Frontal cortex (tissue), 4 donors: Measurements from ENCODE around the gene EPS8. TPM values are rescaled to one million over a fixed set of nuclear protein-coding genes. Genes with fewer than 3 reads are reported as not detected.
"Not testable (repeated sequence)": the region's sequence is repeated elsewhere in the genome, so short reads cannot be mapped to it uniquely, and the experiment has no call there.

Experiments
- DNase-seq, 2 donors: peaks; one replicate each; pipeline ENCODE4 v3.0.0; 2012; ENCODE audit warnings: low spot score in 2 of 2
- FAIRE-seq: peaks from 2 replicates; lab custom pipeline; 2012; peaks lifted over from hg19 to GRCh38; lab: Jason Lieb, UNC
- total RNA-seq: library from RNA; depleted of rRNA; stranded (reverse); fragments of >200 nt; gene quantifications from one replicate; pipeline ENCODE4 v1.2.3, GENCODE V29; 2014
- donor health status: control.
- donor health status: control.
- donor health status: control.

The EPS8 gene
- total RNA-seq, 1 donor from 2014 or later = 82.3 TPM

DNA sequence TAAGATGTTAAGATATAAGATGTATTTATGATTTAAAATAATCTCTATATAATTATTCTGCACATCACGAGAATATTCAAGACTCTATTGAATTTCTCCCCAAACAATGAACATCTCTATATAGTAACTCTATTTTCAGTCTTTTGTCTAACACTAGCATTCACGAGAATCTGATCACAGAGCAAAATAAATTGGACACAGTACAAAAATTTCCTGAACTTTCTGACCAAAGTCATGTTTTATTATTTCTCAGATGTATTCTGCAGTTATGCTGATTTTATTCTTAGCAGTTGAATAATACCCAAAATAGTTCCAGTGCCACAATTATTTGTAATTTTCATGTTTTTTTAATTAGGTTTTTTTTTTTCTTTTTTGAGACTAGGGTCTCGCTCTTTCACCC lies 19.6 kb downstream of the EPS8 start:
- no peak for FAIRE-seq

DNA sequence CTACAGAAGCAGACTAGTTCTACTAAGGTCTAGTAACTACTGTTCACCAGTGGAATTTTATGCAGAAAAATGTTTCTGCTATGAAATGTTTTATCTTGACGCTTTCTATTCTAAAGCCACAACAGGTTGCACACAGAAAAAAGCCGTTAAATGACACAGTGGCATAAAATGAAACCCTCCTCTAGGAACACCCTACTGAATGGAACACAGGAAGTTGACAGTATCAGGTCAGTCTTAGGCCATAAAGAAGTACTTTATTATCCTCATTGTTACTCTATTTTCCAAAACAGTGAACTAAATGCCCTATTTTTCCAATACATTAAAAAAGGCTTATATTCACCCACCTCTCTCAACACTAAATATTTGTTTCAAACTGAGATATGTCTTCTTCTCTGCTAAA lies 21.9 kb downstream of the EPS8 start:
- FAIRE-seq (no peak), DNase-seq (no peak)

More for the DNA sequence above, 19.6 kb downstream of the EPS8 start:
- DNase-seq = no peak

DNA sequence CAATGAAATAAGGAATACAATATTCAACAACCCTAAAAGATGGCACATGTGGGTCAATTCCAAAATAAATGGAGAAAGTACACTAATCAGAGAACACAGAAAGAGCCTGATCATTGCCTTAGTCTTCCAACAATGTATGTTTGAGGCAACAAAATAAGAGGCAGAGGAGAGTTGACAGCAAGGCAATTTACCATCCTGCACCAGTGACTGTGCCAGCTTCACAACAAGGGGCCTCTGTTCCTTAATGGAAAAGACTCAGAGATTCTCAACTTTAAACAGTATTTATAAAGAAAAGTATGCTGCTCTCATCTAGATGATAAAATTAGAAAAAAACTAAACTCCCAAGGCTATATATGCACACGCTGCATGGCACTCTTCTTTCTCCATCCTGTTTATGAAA lies 25.9 kb downstream of the EPS8 start:
- FAIRE-seq = no peak

DNA sequence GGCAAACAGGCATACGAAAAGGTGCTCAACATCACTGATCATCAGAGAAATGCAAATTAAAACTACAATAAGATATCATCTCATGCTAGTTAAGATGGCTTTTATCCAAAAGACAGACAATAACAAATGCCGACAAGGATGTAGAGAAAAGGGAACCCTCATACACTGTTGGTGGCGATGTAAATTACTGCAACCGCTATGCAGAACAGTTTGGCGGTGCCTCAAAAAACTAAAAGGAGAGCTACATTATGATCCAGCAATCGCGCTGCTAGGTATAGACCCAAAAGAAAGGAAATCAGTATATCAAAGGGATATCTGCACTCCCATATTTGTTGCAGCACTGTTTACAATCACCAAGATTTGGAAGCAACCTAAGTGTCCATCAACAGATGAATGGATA lies 27.0 kb downstream of the EPS8 start:
- not testable (repeated sequence) for FAIRE-seq, DNase-seq

More for the DNA sequence above, 25.9 kb downstream of the EPS8 start:
- no peak for DNase-seq

DNA sequence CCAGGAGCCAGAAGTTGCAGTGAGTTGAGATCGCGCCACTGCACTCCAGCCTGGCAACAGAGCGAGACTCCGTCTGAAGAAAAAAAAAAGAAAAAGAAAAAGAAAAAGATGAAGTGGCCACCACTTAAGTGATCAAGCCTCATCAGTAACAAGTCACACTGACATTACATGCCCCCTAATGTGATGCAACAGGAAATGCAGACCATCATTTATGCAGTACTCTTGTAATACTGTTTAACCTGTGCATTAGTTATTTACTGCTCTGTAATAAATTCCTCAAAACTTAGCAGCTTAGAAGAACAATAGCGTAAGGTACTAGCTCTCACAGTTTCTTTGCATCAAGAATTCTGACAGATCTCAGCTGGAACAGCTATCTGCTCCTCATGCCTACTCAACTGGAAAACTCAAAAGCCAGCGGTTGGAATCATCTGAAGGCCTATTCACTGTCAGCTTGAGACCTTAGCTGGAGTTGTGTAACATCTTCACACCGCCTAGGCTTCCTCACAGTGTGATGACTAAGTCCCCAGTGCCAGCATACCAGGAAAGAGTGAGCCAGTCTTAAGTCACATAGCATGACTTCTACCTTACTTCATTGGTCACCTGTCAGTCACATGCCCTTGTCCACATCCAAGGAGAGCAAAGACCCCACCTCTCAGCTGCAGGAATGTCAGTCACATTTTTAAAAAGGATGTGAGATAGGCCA lies 31.5 kb downstream of the EPS8 start:
- DNase-seq (no peak), FAIRE-seq (no peak)

DNA sequence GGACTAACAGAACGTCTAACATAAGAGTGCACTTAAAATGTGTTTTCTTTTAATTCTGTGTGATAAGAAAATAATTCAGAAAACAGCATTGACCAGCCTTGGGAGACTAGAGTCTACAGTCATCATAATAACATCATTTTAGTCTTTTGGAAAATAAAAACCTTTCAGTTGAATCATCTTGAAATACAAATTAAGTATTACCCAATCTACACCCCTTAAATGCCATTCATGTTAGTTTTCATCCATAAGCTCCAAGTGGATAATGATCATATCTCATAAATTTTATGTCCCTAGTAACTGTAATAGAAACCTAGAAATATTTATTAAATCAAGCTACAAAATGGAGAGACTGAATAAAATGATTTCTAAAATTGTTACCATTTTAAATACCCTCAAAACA lies 32.4 kb downstream of the EPS8 start:
- DNase-seq = no peak
- FAIRE-seq = no peak

DNA sequence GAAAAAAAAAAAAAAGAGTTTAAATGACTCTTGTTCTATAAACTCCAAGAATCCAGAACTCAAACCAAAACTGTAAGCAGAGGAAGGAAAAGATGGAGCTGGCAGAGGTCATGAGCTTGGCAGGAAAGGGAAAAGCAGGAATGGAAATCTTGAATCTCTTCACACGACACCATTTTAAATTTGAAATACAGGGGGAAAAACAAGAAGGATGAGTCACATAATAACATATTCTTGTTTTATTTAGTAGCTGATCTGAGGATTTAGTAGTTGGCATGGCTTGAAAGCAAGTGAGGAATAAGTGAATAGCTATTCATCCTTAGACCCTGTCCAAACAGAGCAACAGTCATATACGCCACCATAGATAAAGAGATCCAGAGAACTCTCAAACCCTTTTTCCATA lies 35.0 kb downstream of the EPS8 start:
- DNase-seq (no peak), FAIRE-seq (no peak)

DNA sequence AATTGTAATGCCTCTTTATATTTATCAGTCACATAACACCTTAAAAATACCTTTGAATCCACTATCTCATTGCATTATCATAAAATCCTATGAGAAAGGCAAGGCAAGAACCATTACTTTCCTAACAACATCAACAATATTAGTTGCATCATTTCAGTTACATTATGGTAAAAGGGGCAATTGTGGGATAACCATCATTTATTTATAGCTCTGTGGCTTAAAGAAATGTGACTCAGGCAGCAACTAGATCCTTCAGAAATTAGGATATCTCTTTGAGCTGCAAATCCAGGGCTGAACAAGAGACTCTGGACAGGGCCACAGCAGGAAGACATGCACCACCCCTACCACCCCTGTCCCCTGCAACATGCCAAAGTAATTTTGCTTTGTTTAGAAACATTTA lies 36.4 kb downstream of the EPS8 start:
- DNase-seq = no peak
- no peak for FAIRE-seq

DNA sequence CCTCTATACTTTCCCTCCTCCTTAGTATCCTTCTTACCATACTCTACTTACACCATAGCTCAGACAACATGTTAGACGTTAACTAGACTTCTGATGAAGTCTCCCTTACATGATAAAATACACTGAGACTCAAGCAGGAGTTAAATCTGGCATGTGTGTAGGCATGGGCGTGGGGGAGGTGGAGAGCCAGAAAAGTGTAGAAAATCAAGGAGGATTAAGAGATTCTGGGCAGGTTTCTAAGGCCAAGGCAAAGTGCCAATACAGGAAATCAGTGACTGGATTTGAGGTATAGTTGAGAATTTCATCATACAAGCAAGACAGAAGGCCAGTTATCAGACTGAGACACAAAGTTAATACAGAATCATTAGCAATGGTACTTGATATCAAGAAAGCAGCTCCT lies 37.4 kb downstream of the EPS8 start:
- no peak for DNase-seq
- no peak for FAIRE-seq

DNA sequence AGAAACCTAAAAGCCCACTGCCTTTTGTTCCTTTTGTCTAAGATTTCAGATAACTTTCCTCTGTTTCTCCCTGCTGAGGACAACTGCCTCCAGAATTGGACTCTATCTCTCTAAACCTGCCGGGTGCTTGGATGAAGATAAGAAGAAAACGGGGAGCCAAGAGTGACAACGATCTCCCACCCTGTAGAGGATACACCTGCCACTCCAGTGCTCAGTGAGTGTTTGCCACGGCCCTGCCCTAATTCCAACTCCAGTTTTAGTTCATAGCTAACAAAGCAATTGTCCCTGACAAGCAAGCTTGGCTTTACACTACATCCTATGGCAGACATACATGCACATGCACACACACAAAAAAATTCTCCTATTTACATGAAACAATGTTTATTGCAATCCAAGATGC lies 39.3 kb downstream of the EPS8 start:
- DNase-seq (no peak), FAIRE-seq (no peak)

DNA sequence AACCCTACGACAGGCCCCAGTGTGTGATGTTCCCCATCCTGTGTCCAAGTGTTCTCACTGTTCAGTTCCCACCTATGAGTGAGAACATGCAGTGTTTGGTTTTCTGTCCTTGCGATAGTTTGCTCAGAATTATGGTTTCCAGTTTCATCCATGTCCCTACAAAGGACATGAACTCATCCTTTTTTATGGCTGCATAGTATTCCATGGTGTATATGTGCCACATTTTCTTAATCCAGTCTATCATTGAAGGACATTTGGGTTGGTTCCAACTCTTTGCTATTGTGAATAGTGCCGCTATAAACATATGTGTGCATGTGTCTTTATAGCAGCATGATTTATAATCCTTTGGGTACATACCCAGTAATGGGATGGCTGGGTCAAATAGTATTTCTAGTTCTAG lies 47.3 kb downstream of the EPS8 start:
- FAIRE-seq = not testable (repeated sequence)

DNA sequence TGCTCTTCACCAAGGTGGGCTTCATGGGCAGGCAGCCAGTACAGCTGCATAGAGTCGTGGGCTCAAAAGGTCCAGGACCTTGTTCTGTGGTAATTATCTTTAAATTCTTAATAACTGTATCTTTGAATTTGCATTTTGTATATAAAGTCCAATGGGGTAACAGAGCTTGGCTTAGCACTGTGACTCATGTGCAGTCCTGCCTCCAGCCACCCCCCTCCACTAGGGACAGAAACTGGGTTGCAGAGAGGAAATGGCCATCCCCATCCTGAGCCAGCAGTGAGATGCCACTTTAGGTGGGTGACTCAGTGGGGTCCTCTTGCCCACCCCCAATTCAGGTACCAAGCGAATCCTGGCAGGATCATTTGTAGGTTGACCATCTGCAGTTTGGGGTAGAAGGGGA lies 48.1 kb downstream of the EPS8 start:
- FAIRE-seq = no peak

More for the DNA sequence above, 47.3 kb downstream of the EPS8 start:
- not testable (repeated sequence) for DNase-seq

DNA sequence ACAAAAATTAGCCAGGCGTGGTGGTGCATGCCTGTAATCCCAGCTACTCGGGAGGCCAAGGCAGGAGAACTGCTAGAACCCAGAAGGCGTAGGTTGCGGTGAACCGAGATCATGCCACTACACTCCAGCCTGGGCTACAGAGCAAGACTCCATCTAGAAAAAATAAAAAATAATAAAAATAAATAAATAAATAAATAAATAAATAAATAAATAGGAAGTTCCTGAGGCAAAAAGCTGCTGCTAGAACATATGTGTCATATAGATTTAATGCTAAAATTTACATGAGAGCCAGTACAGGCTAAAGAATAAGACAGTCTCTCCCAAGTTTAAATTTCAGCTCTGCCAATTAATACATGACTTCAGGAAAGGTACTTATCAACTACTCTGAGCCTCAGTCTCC lies 48.8 kb downstream of the EPS8 start:
- FAIRE-seq, DNase-seq: not testable (repeated sequence)

More for the DNA sequence above, 48.1 kb downstream of the EPS8 start:
- no peak for DNase-seq

DNA sequence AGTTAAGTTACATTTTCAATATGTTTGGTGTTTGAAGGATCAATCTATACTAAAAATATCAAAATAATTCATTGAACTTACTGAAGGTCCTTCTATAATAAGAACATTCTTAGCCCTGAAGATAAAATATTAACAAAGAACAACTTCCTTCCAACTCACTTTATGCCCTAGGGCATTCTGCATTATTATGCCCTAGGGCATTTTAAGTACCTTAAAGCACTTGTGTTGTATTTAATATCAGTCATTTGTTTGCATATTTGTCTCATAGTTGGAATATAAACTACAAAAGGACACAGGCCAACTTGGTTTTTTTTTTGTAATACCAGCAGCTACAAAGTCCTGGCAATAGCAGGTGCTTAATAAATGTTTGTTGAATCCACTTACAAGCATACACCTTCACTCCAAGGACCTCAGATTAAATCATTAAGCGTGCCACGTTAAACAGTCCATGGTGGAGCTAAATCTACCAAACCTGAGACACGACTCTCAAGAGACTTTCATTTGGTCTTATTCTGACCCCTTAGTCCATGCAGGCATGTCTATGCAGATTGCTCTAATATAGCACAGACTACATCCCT lies 50.7 kb downstream of the EPS8 start:
- no peak for FAIRE-seq
- DNase-seq = no peak

DNA sequence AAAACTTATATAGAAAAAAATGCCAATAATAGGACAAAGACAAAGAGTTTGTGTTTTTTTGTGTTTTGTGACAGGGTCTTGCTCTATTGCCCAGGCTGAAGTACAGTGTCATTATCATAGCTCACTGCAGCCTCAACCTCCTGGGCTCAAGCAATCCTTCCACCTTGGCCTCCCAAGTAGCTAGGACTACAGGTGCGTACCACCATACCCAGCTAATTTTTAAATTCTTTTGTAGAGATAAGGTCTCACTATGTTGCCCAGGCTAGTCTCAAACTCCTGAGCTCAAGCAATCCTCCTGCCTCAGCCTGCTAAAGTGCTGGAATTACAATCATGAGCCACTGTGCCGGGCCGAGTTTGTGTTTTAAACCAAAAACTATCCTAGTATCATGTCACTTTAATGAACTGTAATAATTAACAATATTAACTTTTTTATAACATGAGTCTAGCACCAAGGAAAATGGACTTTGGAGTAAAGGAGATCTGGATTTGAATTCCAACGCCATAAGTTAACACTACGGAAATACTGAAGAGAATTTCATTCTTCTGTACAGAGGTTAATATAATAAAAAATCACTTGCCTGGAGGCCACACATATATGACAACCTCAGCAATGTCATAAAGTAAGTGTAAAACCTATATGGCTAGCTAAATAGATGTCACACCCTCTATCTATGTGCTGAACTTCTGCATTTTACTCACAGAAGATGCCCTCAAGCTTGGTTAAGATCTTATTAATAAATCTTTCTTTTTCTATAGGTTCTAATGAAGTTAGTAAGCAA lies 53.2 kb downstream of the EPS8 start:
- DNase-seq (no peak), FAIRE-seq (no peak)

DNA sequence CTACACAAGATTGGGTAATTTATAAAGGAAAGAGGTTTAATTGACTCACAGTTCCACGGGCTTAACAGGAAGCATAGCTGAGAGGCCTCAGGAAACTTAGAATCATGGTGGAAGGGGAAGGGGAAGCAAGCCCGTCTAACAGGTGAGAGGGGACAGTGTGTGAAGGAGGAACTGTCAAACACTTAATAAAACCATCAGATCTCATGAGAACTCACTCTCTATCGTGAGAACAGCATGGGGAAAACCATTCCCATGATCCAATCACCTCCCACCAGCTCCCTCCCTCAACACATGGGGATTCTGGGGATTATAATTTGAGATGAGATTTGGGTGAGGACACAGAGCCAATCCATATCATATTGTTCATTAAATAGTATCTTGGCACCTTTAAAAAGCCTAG lies 56.1 kb downstream of the EPS8 start:
- DNase-seq (no peak), FAIRE-seq (no peak)

DNA sequence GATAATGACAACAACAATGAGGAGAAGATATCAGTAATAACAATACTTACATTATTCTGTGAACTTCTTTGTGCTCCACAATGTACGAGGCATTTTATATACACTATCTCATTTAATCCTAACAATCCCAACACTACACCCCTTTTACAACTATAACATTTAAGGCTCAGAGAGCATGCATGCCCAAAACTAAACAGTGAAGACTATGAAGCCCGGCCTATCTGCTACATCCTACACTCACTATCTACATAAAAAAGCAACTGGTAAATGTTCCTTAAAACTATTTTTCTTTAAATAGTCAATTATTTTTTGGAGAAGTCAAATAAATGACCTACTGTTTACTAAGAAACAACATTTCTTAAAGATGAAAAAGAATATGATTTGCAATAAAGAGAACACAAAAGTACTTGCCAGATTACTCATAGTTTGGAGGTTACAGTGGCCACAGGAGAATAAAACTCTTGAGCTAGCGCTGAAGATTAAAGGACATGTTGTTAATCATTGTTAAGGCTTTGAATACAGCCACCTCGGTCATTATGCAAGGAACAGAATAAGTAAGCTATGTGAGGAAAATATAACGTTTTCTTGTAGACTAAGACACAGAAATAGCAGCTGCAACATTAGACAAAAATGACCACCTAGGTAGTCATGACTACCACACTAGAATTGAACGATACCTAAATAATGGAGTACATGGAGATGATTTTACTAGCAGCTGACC lies 56.7 kb downstream of the EPS8 start:
- DNase-seq = no peak
- FAIRE-seq = no peak

DNA sequence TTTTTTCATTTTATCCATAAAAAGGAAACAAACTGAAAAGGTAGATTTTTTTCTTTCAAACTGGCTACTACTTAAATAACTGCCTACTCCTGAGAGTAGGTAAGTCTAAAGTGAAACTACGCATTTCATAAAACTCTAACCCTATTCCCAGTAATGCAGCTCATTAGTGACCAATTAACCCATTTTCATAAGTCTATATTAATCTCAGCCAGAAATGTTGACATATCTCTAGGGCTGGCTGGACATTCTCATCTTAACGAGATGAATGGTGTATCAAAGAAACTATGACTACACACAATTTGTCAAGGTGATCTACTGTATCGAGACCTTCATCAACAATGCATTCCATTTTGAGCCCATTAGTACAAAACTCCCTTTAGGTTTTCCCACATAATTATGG lies 57.2 kb downstream of the EPS8 start:
- DNase-seq (no peak), FAIRE-seq (no peak)

DNA sequence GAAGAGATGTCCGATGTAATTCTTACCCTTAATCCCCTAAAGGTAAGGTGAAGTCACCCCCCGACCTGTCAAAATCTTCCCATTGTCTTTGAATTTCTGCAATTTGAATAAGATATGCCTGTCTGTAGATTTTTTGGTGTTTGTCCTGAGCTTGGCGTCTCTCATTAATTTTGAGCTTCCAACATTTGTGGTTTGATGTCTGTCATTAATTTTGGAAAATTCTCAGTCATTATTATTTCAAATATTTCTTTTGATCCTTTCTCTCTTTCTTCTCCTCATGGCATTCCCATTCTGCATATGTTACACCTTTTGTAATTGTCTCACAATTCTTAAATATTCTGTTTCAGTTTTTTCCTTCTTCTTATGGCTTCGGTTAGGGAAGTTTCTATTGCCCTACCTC lies 60.1 kb downstream of the EPS8 start:
- FAIRE-seq (no peak), DNase-seq (no peak)

DNA sequence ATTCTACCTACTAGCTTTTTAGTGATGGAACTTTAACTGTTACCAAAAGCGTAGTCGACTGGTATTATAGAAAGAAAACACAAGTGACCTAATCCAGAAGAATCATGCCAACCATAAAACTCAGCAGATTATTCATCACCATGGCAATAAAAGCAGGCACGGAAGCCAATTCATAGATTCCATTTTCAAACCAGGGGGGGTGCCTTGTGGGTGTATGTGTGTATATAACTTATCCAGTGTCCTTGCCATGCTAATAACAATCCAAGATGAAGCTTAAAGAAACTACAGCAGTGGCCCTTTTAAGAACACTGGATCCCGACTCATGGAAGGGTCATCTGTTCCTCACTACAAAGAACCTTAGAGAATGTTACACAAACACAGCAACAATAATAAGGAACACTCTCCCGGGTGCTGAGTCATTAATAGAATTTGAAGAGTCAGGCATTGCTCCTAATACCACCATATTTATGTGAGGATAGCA lies 61.0 kb downstream of the EPS8 start:
- DNase-seq = peak in 1 of 2 donors; percentile 12

DNA sequence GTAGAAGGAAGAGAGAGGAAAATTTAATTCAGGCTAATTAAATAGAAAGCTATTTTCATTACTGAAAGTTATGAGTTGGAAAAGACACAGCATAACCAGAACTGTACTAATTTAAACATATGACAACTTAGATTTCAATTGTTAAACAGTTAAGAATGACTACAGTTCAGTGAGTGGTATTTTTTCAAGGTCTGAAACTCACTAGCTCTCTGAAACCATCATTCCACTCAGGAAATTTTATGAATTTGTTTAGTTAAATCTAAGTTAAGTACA lies 62.4 kb downstream of the EPS8 start:
- no peak for FAIRE-seq
- DNase-seq = no peak

More for the DNA sequence above, 61.0 kb downstream of the EPS8 start:
- FAIRE-seq = no peak
